ENCODE measurements around the gene PPP1R37.
"Not testable (repeated sequence)": the region's sequence is repeated elsewhere in the genome, so short reads cannot be mapped to it uniquely, and the experiment has no call there.

PPP1R37 gene

DNA sequence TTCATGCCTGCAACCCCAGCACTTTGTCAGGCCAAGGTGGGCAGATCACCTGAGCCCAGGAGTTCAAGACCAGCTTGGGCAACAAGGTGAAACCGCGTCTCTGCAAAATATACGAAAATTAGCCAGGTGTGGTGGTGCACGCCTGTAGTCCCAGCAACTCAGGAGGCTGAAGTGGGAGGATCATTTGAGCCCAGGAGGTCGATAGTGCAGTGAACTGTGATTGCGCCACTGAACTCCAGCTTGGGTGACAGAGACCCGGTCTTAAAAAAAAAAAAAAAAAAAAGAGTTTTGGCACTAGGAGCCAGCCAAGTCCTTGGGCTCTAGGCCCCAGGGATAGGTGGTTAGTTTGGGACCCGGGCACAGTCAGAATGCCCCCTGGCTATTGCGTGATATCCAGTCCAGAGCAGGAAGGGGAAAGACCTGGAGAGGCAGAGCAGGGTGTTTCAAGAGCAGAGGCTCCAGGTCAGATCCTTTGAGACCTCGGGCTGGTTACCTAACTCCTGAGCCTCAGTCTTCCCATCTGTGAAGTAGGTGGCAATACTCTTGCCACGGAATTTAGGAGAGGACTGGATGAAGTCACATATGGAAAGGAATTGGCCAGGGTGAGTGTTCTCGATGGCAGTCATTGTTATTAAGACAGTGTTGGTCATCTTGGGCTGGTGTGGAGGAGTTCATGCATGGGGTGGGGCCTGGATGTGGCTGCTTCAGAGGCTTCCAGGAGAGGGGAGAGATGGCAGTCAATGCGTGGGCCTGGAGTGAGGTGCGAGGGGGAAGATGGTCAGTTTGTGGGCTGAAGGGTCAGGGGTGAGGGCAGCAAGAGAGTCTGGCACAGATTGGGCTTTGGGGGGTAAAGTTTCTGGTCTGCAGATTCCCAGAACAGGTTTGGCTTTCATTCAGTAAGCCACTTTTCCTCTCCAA, 2.8 kb downstream of the PPP1R37 start:
- no peak for DNase-seq (ENCODE audit: low read depth in 2 of 2)

DNA sequence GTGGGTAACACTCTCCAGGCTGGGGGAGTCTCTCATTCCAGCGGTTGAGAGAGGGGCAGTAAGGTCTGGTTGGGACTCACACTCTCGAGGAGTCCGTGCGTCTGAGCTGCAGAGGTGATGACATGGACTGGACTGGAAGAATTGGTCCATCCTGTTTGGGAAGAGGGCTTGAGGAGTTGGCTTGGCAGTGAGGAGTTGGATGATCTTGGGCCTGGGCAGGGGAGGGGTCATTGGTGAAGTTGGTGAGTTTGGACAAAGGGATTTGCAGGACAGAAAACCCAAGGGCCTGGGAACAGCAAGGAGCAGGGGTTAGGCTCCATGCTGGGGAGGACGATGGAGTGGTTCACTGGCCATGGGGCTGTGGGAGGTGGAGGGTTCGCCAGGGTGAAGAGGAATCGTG, 3.7 kb downstream of the PPP1R37 start:
- DNase-seq (ENCODE audit: low read depth in 2 of 2): no peak

DNA sequence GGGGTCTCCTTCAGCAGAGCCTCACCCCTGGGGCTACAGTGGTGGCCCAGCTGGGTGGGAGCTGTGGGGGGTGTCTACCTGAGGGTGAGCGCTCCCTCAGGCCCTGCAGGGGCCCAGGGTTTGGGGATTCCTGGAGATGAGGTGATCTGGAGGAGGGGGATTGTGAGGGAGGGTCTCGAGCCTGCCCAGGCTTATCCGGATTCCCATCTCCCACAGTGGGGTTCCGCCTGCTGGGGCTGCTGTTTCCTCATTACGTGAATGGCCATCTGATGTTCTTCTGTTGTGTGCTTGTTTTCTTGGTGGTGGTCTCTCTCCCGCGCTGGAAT, 4.4 kb downstream of the PPP1R37 start:
- DNase-seq (ENCODE audit: low read depth in 2 of 2): no peak

DNA sequence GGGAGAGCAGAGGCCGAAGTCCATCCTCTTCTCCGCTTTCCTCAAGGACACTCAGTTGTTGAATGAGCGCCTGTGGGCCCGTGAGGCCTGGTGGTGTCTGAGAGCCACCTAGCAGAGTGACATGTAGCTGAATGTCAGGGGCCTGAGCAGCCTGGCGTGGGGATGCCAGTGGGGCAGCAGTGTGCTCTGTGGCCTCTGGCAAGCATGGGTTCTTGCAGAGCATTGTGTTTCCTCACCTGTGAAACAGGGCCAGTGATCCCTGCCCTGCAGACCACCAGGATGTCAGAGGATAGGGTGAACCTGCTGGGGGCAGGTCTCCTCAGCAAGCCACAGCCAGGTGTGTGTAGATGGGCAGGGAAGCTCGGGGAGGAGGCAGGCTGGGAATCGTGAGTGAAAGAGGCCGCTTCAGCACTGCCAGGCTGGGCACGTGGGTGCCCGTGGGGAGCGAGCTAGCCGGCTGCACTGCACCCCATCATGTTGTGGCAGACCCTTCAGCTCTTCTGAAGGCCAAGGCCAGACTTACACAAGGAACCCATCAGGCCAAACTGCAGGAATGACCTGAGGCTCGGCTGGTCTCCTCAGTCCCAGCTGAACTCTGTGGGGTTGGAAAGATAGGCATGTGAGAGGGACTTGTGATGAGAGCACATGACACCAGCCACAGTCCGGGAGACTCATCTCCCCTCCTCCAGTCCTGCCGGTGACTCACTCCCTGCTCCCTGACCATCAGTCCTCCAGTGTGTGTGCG, 5.0 kb downstream of the PPP1R37 start:
- no peak for DNase-seq (ENCODE audit: low read depth in 2 of 2)

DNA sequence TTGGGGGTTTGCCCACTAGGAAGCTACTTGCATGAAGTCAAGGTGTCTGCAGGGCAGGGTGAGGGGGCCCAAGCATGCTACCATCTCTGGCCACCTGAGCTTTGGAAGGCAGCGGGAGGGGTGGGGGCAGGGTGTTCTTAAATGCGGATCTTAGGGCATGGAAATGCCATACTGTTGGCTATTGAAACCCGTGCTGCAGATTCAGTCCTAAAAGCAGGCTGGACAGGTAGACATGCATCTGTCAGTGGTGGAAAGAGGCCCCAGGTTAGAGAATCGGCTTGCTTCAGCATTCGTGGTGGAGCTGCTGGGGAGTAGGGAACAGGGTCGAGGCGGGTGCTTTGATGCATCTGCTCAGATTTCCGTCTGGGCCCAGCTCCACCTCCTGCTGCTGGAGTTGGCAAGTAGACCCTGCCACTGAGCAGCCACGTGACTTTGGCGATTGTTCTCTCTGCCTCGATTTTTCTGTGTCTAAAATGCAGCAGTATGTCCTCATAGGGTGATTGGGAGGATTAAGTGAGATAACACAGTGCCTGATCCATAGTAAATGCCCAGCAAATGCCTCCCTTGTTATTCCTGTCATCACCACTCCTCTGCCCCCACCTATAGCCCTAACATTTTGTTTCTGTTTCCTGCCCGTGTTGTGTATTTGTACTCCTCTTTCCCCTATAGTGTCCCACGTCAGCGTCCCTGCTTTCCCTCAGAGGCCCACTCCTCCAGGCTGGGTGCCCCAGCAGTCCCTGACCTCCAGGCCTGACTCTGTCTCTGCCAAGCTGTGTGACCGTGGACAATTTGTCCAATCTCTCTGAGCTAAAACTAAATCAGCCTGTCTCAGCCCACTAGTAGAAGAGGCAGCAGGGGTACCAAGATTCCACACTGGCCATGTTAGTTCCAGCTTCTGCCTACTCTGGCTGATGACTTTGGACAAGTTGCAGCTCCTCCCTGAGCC, 5.8 kb downstream of the PPP1R37 start:
- no peak for DNase-seq (ENCODE audit: low read depth in 2 of 2)

DNA sequence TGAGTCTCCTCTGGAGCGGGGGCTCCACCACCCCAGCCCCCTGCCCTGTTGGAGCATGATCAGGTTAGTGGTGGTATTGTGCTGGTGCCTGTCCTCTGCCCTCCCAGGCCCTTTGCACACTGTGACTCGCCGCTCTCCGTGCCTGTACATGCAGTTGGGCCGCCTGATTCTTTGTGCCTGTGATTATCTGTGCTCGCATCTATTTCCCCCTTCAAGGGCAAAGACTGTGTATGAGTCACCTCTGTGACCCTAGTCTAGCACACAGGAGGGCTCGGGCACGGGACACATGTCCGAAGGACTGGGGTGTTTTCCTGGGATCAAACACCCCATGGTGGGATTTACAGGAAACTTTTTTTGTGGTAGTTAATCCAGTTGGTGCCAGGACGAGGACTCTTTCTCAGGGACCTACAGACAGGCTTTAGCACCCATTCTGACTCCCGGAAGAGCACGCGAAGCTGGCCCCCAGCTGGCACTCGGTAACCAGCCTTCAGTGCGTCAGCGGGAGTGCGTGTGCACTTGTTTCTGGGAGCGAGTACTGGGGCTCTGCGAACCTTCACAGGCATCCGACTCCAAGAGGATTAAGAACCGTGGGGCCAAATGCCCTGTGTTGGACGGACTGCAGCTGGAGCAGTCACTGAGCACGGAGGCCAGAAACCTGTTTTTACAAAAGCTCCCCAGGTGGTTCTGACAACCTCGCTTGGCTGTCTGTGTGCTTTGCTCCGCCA, 6.7 kb downstream of the PPP1R37 start:
- DNase-seq (ENCODE audit: low read depth in 2 of 2): no peak

DNA sequence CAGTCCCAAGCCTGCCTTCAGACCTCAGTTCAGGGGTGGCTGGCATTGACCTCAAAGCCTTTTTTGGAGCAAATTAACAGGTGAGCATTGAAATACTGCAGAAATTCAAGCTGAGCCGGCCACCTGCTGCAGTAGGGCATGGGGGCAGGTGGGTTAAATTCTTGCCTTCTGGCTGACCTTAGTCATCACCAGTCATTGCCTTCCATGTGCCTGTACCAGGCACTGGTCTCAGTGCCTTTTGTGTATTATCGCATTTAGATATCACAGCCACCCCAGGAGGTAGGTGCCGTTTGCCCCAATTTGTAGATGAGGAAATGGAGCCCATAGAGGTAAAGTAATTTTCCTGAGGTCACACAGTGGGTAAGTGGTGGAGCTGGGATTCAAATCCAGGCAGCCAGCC, 7.2 kb downstream of the PPP1R37 start:
- no peak for DNase-seq (ENCODE audit: low read depth in 2 of 2)

DNA sequence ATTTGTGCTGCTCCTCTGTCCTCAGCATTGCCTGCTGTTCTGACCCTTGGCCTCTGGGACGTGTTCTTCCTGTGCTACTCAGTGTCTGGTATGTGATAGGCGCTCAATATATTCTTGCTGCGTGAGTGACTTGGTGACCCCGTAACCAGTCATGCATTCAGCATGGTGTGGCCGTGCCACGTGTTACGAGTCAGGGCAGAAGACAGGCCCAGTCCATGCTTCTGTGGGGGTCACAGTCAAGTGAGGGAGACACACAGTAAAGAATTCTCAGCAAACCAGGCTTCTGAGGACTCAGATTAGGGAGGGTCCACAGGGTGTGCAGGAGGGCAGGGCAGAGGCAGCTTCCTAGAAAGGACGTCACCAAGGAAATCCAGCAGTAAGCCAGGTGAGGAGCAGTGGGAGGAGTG, 7.9 kb downstream of the PPP1R37 start:
- DNase-seq (ENCODE audit: low read depth in 2 of 2): no peak

DNA sequence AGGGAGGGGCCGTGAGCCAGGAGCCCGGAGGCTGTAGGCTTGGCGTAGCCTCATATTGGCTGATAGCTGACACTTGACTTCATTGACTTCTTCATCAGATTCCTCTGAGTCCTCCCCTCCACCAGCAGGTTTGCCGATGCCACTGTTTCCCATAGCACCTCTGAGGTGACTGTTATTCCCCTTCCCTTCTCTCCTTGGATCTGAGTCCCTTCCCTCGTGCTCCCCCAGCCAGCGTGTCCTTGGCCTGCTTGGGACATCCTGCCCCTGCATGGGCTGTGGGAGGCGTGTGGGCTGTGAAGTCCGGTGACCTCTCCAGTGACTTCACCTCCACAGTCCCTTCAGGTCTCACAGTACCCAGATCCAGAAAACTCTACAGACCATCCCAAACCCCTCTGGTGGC, 8.8 kb downstream of the PPP1R37 start:
- no peak for DNase-seq (ENCODE audit: low read depth in 2 of 2)

DNA sequence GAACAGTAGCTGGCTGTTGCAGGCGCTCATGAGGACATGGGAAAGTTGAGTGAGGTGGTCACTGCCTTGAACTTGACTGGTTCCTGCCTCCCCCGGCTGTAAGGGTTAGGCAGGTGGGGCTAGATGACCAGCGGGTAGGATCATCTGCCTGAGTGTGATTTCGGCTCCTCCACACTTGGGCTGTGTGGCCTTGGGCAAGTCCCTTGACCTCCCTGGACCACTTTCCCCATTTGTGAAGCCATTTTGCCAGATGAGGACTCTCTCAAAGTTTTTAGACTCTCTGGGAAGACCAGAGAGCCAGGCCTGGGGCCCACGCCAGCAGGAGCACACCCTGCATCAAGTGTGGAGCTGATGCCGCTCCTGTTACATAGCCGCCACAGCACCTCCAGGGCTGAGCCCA, 9.5 kb downstream of the PPP1R37 start:
- DNase-seq (ENCODE audit: low read depth in 2 of 2): no peak

DNA sequence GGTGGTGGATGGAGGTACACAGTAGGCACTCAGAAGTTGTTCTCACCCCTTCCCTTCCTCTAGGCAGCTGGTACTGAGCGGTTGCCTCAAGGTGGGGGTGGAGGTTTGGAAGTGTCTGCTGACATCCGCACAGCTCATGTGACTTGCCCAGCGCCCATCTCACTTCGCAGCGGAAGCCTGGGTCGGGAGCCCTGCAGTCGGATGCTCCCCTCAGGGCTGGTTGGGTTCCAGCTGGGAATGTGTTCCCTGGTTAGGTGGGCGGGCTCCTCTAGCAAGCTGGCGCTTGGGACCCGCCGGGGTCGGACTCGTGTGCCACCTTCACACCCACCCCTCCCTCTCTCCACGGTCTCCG, 10.2 kb downstream of the PPP1R37 start:
- DNase-seq (ENCODE audit: low read depth in 2 of 2): no peak

DNA sequence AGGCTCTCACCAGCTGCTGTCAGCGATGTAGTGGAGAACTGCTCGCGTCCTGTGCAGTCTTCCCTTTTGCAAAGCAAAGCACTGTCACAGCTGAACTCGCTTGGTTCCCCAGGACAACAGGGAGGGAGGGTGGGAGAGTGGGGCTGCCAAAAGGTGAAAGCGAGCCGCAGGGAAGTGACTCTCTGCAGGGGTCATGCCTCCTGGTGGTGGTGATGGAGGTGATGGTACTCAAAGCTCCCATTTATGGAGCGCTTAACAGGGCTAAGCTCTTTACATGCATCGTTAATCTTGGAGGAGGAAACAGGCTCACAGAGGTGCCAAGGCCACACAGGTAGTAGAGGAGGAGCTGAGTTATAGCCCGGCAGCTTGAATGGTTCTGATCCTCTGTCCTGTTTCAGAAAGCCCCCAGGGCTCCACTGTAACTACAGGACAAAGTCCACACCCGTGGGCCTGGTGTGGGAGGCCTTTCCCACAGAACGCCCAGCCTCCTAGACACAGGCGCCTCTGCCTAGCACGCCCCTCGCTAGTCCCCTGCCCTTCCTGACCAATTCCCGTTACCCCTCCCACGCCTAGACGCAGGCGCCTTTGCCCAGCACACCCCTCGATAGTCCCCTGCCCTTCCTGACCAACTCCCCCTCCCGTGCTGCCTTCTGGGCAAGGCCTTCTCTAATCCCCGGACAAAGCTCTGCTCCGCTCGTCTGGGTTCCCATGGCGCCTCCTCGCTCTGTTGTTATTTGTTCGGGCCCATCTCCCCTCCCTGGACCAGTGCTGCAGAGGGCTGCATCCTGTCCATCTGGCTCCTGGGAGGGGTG, 10.7 kb downstream of the PPP1R37 start:
- DNase-seq (ENCODE audit: low read depth in 2 of 2): no peak

DNA sequence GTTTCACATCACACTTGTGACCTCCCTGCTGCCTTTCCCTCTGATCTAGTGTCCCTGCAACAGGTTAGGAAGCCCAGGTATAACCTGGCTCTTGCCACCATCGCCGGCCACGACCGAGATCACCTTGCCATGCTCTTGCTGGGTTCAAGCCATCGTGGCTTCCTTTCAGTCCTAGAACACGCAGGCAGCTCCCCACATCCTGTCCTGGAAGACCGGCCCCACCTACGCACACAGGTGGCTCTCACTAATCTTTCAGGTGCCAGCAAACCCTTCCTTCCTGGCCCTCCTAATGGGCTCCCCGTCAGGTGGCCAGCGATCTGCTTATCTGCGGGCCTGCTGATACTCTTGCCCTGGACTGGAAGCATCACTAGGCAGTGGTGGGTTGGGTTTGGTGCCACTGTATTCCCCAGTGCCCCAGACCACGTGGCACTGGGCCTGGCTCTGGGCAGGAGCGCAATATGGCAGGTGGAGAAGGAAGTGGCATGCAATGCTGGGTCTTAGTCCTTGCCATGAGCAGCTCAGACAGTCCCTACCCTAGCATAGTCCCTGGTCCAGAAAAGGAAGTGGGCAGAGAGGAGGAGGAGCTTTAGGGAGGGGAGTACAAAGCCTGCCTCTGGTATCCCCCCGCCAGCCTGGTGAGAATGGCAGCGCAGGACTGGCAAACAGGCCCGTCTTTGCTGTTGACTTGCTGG, 11.8 kb downstream of the PPP1R37 start:
- DNase-seq (ENCODE audit: low read depth in 2 of 2): no peak

DNA sequence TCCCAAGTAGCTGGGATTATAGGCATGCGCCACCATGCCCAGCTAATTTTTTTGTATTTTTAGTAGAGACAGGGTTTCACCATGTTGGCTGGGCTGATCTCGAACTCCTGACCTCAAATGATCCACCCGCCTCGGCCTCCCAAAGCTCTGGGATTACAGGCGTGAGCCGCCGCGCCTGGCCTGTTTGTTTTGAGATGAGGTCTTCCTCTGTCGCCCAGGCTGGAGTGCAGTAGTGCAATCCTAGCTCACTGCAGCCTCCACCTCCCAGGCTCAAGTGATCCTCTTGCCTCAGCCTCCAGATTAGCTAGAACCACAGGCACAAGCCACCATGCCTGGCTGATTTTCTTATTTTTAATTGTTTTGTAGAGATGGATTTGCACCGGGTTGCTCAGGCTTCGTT, 13.4 kb downstream of the PPP1R37 start:
- DNase-seq (ENCODE audit: low read depth in 2 of 2): not testable (repeated sequence)

DNA sequence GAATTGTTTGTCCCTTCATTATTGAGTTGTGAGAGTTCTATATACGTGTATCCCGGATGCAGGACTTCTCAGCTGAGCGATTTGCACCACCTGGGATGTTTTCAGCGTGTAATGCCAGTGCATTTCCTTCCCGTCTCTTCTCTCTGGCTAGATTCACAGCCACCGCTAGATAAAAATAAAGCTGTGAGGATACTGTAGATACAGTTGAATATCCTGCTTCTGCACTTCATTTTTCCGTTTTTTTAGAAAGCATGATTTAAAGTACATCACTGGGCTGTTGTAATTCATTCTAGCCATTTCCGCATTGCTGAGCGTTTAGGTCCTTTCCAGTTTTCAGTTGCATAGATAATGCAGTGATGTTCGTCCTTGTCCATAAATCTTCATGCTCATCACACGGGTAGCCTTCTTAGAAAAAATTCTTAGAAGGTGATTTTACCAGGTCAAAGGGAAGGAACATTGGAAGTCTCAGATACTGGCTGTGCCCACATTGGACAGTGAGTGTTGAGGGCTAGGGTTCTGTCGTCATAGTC, 14.7 kb downstream of the PPP1R37 start:
- no peak for DNase-seq (ENCODE audit: low read depth in 2 of 2)

DNA sequence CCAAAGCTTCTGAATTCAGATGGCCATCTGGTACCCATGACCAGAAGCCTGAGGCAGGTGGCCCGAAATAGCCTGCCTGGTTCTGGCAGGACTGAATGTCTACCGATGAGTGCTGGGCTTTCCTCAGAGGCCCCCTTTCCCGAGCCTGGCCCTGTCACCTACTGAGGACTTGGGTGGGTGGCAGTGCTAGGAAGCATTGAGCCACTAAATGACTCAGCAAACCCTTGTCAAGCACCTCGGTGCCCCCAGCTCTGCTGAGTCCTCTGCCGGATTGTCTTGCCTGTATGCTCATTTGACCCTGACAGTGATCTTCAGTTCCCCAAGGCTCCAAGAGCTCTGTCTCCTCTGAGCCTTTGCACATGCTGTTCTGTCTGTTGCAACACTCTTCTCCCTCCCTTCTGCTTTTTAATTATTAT, 17.9 kb downstream of the PPP1R37 start:
- no peak for DNase-seq (ENCODE audit: low read depth in 2 of 2)

DNA sequence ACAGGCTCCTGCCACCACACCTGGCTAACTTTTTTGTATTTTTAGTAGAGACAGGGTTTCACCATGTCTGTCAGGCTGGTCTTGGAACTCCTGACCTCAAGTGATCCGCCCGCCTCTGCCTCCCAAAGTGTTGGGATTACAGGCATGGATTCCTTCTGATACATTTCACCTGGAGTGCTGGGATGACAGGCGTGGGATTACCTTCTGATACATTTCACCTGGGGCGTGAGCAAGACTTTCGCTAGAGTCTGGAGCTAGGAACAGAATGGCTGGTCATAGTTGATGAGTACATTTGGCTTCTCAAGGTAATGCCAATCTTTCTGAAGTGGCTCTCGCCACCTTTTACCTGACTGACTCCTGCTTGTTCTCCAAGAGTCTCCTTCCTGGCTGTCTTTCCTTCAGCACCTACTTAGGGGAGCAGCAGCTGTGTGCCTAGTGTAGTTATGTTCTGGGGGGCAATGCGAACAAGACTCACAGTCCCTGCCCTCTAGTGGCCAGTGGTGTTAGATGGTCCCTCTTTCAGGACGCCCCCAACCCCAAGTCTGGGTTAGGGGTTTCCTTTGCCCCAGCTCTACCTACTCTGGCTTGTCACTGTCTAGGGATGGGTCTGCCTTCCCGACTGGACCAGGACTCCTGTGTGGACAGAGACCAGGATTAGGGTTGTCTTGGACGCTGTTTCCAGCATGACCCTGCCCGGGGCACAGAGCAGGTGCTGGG, 19.3 kb downstream of the PPP1R37 start:
- DNase-seq (ENCODE audit: low read depth in 2 of 2): no peak

DNA sequence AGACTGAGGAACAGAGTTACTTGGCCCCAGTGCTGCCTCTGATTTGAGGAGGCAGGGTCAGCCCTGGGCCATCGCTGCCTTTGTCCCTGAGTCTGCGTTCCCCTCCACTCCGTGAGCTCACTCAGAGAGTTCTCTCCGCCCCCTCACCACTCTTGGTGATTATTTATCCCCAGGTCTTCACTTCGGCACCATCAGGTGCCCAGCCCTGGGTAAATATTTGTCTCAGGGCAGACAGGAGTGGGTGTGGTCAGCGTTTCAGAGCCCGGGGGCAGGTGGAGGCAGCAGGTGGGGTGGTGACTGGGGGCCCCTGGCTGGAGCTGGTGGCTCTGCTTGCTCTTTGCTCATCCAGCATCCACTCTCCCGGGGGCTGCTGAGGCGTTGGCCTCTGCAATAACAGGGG, 20.6 kb downstream of the PPP1R37 start:
- no peak for DNase-seq (ENCODE audit: low read depth in 2 of 2)

DNA sequence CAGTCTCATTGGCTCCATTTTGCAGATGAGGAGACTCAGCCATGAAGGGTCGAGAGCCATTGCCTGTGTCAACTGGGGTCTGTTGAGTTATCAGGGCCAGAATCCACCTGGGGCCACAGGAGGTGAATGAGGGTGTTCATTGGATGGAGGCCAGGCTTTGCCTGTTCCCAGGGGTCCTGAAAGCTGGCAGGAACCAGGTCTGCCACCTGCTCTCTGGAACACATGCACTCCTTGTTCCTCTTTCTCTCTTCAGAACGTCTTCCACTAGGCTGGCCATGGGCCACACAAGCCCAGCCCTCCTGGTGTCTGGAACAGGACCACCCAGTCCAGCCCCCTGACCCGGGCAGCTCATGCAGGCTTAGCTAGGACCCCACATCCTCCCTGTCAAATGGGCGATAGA, 21.1 kb downstream of the PPP1R37 start:
- no peak for DNase-seq (ENCODE audit: low read depth in 2 of 2)
